Endothelial cell (in vitro differentiated cells): ENCODE data around the gene TESK1. TPM values are rescaled to one million over a fixed set of nuclear protein-coding genes. Genes with fewer than 3 reads are reported as not detected.
"Not testable (repeated sequence)": the region's sequence is repeated elsewhere in the genome, so short reads cannot be mapped to it uniquely, and the experiment has no call there.

Experiments used
- DNase-seq: peaks from one replicate; pipeline ENCODE4 v3.0.0; 2021; ENCODE audit warnings: low spot score
- H3K27ac Mint-ChIP-seq: one replicate; pipeline ENCODE4 v1.8.0; 2021; ENCODE audit warnings: mixed read lengths, inconsistent platforms; ENCODE audit not compliant: unreplicated experiment
- H3K27me3 Mint-ChIP-seq: one replicate; pipeline ENCODE4 v1.8.0; 2021; ENCODE audit warnings: mild to moderate bottlenecking, moderate library complexity, mixed read lengths, inconsistent platforms; ENCODE audit not compliant: unreplicated experiment
- H3K36me3 Mint-ChIP-seq: one replicate; pipeline ENCODE4 v1.8.0; 2021; ENCODE audit warnings: mild to moderate bottlenecking, low read depth, mixed read lengths, inconsistent platforms; ENCODE audit not compliant: unreplicated experiment
- H3K4me1 Mint-ChIP-seq: one replicate; pipeline ENCODE4 v1.8.0; 2021; ENCODE audit warnings: mild to moderate bottlenecking, mixed read lengths, inconsistent platforms; ENCODE audit not compliant: unreplicated experiment
- H3K4me3 Mint-ChIP-seq: one replicate; pipeline ENCODE4 v1.8.0; 2021; ENCODE audit warnings: mild to moderate bottlenecking, mixed read lengths, inconsistent platforms; ENCODE audit not compliant: unreplicated experiment
- H3K9me3 Mint-ChIP-seq: one replicate; pipeline ENCODE4 v1.8.0; 2021; ENCODE audit warnings: mixed read lengths, inconsistent platforms; ENCODE audit not compliant: unreplicated experiment
- CTCF ChIP-seq: fragments of 200-600 bp; sonication (generic); IDR thresholded peaks from one replicate; pipeline ENCODE4 v1.5.0; 2021; ENCODE audit warnings: antibody characterized with exemption; ENCODE audit not compliant: unreplicated experiment
- total RNA-seq: library from RNA; stranded (reverse); fragmentation: NEBNext Ultra II Directional; extraction: Animal tissue kit (Norgen Biotek cat#: 25700); gene quantifications from one replicate; pipeline ENCODE4 v1.2.1, GENCODE V29; 2021; ENCODE audit not compliant: unreplicated experiment

The TESK1 gene
- total RNA-seq, 1 donor from 2014 or later: 34.6 TPM

- Mint-ChIP-seq H3K4me1 (peaks cover 4% of the 10 kb centered on the region), H3K27me3 (peaks cover 1% of the 10 kb centered on the region), H3K4me3 (no peak overlapping the region), H3K27ac (no peak overlapping the region), H3K36me3 (peaks cover 9% of the 10 kb centered on the region), H3K9me3 (no peaks in the 10 kb centered on the region)
- no peak for TF ChIP-seq CTCF
- no peak for DNase-seq
Measured at GRCh38 chr9:35639631-35640030, 34.6 kb downstream of the TESK1 start.

- not testable (repeated sequence) for H3K9me3 Mint-ChIP-seq, H3K36me3 Mint-ChIP-seq, H3K27me3 Mint-ChIP-seq, DNase-seq, H3K4me1 Mint-ChIP-seq, H3K27ac Mint-ChIP-seq
- H3K4me3 Mint-ChIP-seq: peak overlapping the region; percentile 78
Measured at GRCh38 chr9:35640431-35640830, 35.4 kb downstream of the TESK1 start.

DNA sequence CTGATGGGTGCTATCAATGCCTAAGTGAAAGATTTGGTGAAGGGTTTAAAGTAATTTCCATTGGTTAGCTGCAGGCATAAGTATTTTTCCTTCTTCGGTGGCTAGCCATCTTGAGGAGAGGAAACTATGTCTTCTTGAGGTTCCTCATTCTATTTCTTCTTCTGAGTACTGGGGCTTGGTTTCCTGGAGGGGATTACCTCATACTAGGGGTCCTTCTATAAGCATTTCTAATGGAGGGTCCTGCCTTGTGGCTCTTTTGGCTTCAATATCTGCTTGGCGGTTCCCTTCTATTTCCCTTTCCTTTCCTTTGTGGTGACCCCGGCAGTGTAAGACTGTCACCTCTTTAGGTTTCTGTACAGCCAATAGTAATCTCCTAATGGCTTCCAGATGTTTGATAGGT, 36.4 kb downstream of the TESK1 start:
- H3K27ac Mint-ChIP-seq, H3K27me3 Mint-ChIP-seq, H3K4me3 Mint-ChIP-seq, H3K4me1 Mint-ChIP-seq, DNase-seq, H3K9me3 Mint-ChIP-seq: not testable (repeated sequence)
- H3K36me3 Mint-ChIP-seq: peaks cover 13% of the 10 kb centered on the region

DNA sequence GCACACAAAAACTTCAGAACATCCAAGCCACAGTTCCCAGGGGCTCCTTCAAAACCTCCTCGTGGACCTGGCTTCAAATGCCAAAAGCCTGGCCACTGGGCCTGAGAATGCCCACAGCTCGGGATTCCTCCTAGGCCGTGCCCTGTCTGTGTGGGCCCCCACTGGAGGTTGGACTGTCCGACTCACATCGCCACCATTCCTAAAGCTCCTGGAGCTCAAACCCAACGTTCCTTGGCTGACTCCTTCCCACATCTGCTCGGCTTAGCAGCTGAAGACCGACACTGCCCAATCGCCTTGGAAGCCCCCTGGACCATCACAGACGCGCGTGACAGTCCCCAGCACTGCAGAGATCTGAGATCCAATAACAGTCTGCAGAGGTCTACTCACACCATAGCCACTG, 38.0 kb downstream of the TESK1 start:
- no peak for TF ChIP-seq CTCF
- Mint-ChIP-seq H3K36me3 (peaks cover 18% of the 10 kb centered on the region), H3K4me3 (no peak overlapping the region), H3K27ac (no peak overlapping the region), H3K27me3 (peaks cover 6% of the 10 kb centered on the region), H3K9me3 (no peaks in the 10 kb centered on the region), H3K4me1 (peaks cover 14% of the 10 kb centered on the region)
- DNase-seq: no peak

DNA sequence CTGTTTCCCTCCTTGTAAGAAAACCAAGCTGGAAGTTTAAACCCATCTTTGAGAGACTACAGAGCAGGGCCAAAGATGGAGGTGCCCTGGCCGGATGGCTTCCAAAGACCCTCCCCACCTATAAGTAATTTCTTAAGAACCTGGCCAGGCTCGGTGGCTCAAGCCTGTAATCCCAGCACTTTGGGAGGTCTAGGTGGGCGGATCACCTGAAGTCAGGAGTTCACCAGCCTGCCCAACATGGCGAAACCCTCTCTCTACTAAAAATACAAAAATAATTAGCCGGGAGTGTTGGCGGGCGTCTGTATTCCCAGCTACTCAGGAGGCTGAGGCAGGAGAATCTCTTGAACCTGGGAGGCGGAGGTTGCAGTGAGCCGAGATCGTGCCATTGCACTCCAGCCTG, 40.7 kb downstream of the TESK1 start:
- Mint-ChIP-seq H3K27ac (peak overlapping the region; percentile 18), H3K4me3 (peak overlapping the region; percentile 96), H3K4me1 (peaks cover 25% of the 10 kb centered on the region), H3K36me3 (peaks cover 14% of the 10 kb centered on the region)
- not testable (repeated sequence) for DNase-seq, H3K9me3 Mint-ChIP-seq, H3K27me3 Mint-ChIP-seq

- Mint-ChIP-seq H3K27me3 (peaks cover 7% of the 10 kb centered on the region), H3K36me3 (peaks cover 14% of the 10 kb centered on the region), H3K4me3 (peak overlapping the region; percentile 96), H3K4me1 (peaks cover 25% of the 10 kb centered on the region), H3K27ac (peak overlapping the region; percentile 99), H3K9me3 (no peaks in the 10 kb centered on the region)
- TF ChIP-seq CTCF: no peak
- DNase-seq: peak; percentile 44
Measured at GRCh38 chr9:35646153-35646532, 41.1 kb downstream of the TESK1 start.
